GM12872 (cell line): ENCODE data around the gene RASAL2.

Experiments
- TF ChIP-seq, protein P1 (sequence below): IDR thresholded peaks from 3 replicates; pipeline ENCODE4 v1.5.1; 2011; ENCODE audit warnings: low read depth, mild to moderate bottlenecking, low read length, moderate library complexity; ENCODE audit not compliant: insufficient read depth

RASAL2 gene

DNA sequence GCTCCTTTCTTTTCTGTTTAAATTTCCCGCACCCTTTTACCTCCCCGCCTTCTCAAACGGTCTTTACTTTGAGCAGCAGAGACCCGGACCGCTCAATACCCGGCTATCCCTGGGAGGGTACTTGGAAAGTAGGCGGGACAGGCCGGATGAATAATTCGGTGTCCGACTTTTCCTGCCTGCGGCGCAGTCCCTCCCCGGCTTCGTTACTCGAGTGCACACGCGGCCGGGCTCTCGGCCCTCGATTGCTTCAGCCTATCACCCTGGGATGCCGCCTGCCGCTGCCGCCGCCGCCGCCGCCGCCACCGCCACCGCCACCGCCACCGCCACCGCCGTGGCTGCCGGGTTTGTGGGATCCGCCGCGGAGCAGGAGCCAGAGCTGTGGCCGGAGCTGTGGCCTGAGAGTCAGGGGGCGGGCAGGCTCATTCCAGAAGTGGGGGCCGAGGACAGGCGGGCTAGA, 382 bp upstream of the RASAL2 start:
- TF ChIP-seq, protein P1, sequence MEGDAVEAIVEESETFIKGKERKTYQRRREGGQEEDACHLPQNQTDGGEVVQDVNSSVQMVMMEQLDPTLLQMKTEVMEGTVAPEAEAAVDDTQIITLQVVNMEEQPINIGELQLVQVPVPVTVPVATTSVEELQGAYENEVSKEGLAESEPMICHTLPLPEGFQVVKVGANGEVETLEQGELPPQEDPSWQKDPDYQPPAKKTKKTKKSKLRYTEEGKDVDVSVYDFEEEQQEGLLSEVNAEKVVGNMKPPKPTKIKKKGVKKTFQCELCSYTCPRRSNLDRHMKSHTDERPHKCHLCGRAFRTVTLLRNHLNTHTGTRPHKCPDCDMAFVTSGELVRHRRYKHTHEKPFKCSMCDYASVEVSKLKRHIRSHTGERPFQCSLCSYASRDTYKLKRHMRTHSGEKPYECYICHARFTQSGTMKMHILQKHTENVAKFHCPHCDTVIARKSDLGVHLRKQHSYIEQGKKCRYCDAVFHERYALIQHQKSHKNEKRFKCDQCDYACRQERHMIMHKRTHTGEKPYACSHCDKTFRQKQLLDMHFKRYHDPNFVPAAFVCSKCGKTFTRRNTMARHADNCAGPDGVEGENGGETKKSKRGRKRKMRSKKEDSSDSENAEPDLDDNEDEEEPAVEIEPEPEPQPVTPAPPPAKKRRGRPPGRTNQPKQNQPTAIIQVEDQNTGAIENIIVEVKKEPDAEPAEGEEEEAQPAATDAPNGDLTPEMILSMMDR = no peak

DNA sequence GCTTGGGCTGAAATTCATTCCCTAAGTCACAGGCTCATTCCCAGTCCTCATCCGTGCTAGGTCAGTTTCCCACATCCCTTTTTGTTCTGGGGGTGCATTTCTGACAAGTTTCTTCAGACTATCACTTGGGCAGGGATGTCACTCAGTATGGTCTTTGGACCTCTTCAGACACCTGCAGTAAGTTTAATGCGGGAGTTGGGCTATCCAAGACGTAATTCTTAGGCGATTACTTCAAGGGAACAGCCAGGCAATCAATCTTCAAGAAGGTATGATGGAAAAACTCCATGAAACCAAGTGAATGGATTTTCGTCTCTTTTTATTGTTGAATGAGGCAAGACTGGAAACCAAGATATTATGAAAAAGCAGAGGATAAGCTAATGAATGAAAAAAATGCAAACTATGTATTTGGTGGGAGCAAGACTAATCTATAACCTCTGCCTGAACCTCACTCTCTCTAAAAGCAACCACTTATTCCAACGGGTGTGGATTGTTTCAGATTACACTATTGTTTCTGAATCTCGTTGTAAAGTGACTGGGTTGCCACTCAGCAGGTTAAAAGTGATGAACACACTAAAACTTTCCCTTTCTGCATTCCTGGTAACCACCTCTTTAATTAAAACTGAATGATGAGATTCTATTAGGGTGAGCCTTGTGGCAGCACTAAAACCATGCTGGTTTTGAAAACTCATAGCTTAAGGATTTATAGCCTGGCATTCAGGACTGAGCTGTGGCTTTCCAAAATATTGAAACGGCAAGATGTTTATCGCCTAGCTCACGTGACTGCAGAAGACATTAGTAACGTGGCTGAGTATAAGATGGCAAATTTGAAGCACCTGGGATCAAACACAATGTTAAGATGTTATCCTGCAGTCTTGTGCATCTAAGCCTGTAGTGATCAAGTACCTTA, 1.1 kb downstream of the RASAL2 start:
- TF ChIP-seq, protein P1 = no peak

DNA sequence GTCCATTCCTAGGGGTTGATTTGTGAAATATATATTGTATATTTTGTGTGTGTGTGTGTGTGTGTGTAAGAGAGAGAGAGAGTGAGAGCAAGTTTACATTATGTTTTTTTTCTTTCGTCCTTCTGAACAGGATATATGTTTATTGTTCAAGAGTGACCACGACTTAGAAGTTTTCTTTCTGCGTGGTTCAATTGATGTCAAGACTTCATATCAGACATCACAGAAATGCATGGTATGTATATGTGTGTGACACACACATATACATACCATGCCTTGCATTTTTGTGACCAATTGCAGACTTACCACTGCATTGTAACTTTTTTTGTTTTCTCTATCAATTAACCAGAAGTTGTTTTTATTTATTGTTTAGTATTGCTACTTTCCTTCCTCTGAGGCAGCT, 2.5 kb downstream of the RASAL2 start:
- TF ChIP-seq, protein P1 = no peak

DNA sequence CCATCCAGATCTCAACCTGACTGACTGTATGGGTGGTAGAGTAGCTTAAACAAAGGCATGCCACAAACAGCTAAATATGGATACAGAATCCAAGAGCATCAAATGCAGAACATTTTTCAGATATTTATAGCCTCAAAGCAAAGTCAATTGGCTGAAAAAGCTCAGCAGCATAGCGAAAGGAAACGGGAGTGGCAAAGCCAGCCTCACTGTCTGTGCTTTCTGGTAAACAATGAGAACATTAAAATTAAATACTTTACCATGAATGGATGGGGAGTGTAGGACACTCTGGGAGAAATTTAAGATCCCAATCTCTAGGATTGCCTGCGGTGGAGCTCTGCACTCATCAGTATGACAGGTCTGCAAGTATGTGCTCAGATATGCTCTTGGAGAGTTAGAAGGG, 4.4 kb downstream of the RASAL2 start:
- TF ChIP-seq, protein P1 = no peak

DNA sequence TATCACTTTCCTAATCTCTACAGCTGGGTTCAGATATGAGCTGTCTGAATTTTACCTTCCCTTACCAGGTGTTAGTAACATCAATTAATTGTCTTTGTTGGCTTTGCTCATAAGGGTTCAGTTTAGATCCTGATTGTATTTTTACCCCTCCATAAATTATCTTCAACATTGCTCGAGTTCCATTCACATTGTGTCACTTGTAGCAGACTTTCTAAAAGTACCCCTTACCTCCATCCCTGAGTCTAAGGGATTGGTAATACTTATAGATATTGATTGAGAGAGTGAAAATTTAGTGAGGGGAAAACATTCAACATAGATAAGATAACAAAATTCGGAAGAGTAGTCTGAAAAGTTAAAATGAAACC, 7.3 kb downstream of the RASAL2 start:
- TF ChIP-seq, protein P1 = no peak

DNA sequence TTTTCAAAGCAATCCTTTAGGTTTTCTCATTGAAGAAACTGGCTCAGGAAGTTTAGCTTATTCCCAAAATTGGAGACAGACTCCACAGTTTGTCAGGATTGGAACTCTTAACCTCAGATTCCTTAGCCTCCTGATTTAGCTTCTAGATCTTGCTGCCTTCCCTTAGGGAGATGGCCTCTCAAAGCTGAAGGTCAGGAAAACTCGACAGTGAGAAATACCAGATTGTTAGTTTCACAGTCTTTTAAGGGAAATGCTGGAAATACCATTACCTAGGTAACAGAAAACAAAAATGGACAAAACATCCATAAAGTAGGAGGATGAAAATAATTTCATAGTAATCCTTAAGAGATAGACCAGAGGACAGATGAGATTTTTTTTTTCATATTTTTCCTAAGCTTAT, 7.8 kb downstream of the RASAL2 start:
- TF ChIP-seq, protein P1 = no peak

DNA sequence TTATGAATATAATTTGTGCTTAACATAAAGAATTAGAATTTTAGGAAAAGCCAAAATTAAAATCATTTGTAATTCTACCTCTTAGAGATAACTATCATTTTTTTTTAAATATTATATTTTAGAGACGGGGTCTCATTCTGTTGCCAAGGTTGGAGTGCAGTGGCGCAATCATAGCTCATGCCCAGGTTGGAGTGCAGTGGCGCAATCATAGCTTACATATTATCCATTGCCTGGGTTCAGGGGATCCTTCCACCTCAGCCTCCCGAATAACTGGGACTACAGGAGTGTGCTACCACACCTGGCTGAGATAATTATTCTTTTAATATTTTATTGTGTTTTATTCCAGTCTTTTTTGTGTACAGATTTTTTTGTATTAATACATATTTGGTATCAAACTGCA, 8.3 kb downstream of the RASAL2 start:
- TF ChIP-seq, protein P1 = no peak
